PC-9 (cell line): ENCODE results near the gene SEC14L6.

Source experiments
- CTCF ChIP-seq: fragments of 200-600 bp; sonication (generic); conservative IDR thresholded peaks from 2 replicates; pipeline ENCODE4 v1.6.1; 2017; ENCODE audit warnings: mixed run types, antibody characterized with exemption, mild to moderate bottlenecking, moderate library complexity
- EZH2 ChIP-seq: fragments of 200-600 bp; sonication (generic); IDR thresholded peaks from 2 replicates; pipeline ENCODE4 v1.8.0; 2017; ENCODE audit warnings: antibody characterized with exemption, low read depth

- TF ChIP-seq CTCF (no peak), EZH2 (no peak)
Observed at GRCh38 chr22:30491381-30491780, 55.2 kb downstream of the SEC14L6 start.
